Measurements from ENCODE around the gene ROS1. TPM values are rescaled to one million over a fixed set of nuclear protein-coding genes. Genes with fewer than 3 reads are reported as not detected.
"Not testable (repeated sequence)": the region's sequence is repeated elsewhere in the genome, so short reads cannot be mapped to it uniquely, and the experiment has no call there.

The ROS1 gene
- total RNA-seq, 1 donor from 2014 or later, result not detected

DNA sequence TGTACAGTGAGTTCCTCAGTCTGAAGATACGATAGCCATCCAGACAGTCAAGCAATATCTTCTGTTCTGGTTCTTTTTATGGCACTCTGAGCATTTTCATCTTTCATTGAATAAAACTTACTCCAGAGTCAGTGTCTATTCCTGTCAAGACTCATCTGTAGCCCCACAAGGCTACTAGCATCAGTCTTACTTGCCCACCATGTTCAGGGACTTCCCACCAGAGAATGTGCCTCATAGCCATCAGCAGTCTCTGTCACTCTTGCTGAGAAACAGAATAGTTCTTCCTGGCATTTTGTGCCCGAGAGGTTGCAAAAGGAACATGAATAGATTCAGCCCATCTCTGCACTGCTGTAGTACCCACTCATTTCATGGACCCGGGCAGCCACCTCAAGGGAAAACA, 44.0 kb upstream of the ROS1 start:
- DNase-seq (ENCODE audit: low spot score), result no peak
- Mint-ChIP-seq H3K4me1 (no peaks in the 10 kb centered on the region), H3K9me3 (no peaks in the 10 kb centered on the region), H3K4me3 (no peak overlapping the region), H3K27ac (no peak overlapping the region), H3K36me3 (no peaks in the 10 kb centered on the region), H3K27me3 (ENCODE audit: insufficient read depth, low read depth) (no peaks in the 10 kb centered on the region)
- no peak overlapping the region for H3K4me2 ChIP-seq
- H3F3A ChIP-seq (ENCODE audit: low read depth), result no peaks in the 10 kb centered on the region
- H3K9me3 ChIP-seq (ENCODE audit: low read depth), result no peaks in the 10 kb centered on the region
- H3K9ac ChIP-seq, result no peak overlapping the region
- no peaks in the 10 kb centered on the region for H3K36me3 ChIP-seq
- H2AFZ ChIP-seq (replicated peaks), result no peak overlapping the region
- no peaks in the 10 kb centered on the region for H4K20me1 ChIP-seq (ENCODE audit: low read depth)
- no peaks in the 10 kb centered on the region for H3K27me3 ChIP-seq
- no peaks in the 10 kb centered on the region for H3K4me1 ChIP-seq
- TF ChIP-seq EZH2 (IDR thresholded peaks at IDR 0.05) (no peak), EZH2phosphoT487 (IDR thresholded peaks at IDR 0.05) (no peak)
- no peaks in the 10 kb centered on the region for H3K79me2 ChIP-seq (ENCODE audit: low read depth)
- no peak overlapping the region for H3K27ac ChIP-seq
- no peak overlapping the region for H3K4me3 ChIP-seq

DNA sequence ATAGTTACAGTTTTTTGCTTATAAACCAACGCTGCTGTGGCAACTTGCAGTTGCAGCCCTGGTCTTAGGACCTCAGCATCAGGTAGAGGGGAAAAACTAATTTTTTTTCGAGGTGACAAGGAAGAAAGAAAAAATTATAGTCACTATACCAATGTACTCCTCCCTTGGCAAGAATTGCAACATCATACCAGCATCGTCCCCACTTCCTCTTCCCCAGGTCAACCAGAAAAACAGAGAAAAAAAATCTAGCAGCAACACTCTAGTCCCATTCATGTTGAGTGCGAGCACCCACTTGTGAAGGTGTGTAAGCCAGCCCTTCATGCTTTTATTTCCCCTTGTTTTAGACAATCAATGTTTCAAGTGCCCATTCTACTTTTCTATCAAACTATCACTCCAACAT, 43.6 kb upstream of the ROS1 start:
- no peak for DNase-seq (ENCODE audit: low spot score)
- Histone ChIP-seq H3K27me3 (no peaks in the 10 kb centered on the region), H3K4me3 (no peak overlapping the region), H4K20me1 (ENCODE audit: low read depth) (no peaks in the 10 kb centered on the region), H3K79me2 (ENCODE audit: low read depth) (no peaks in the 10 kb centered on the region), H3K9me3 (ENCODE audit: low read depth) (no peaks in the 10 kb centered on the region), H3F3A (ENCODE audit: low read depth) (no peaks in the 10 kb centered on the region), H2AFZ (replicated peaks) (no peak overlapping the region), H3K4me2 (no peak overlapping the region), H3K9ac (no peak overlapping the region), H3K4me1 (no peaks in the 10 kb centered on the region), H3K27ac (no peak overlapping the region), H3K36me3 (no peaks in the 10 kb centered on the region)
- Mint-ChIP-seq H3K27ac (no peak overlapping the region), H3K27me3 (ENCODE audit: insufficient read depth, low read depth) (no peaks in the 10 kb centered on the region), H3K4me1 (no peaks in the 10 kb centered on the region), H3K9me3 (no peaks in the 10 kb centered on the region), H3K4me3 (no peak overlapping the region), H3K36me3 (no peaks in the 10 kb centered on the region)
- no peak for TF ChIP-seq EZH2phosphoT487 (IDR thresholded peaks at IDR 0.05)
- TF ChIP-seq, protein P1, sequence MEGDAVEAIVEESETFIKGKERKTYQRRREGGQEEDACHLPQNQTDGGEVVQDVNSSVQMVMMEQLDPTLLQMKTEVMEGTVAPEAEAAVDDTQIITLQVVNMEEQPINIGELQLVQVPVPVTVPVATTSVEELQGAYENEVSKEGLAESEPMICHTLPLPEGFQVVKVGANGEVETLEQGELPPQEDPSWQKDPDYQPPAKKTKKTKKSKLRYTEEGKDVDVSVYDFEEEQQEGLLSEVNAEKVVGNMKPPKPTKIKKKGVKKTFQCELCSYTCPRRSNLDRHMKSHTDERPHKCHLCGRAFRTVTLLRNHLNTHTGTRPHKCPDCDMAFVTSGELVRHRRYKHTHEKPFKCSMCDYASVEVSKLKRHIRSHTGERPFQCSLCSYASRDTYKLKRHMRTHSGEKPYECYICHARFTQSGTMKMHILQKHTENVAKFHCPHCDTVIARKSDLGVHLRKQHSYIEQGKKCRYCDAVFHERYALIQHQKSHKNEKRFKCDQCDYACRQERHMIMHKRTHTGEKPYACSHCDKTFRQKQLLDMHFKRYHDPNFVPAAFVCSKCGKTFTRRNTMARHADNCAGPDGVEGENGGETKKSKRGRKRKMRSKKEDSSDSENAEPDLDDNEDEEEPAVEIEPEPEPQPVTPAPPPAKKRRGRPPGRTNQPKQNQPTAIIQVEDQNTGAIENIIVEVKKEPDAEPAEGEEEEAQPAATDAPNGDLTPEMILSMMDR (IDR thresholded peaks at IDR 0.05), result no peak
- TF ChIP-seq EZH2 (IDR thresholded peaks at IDR 0.05), result no peak

DNA sequence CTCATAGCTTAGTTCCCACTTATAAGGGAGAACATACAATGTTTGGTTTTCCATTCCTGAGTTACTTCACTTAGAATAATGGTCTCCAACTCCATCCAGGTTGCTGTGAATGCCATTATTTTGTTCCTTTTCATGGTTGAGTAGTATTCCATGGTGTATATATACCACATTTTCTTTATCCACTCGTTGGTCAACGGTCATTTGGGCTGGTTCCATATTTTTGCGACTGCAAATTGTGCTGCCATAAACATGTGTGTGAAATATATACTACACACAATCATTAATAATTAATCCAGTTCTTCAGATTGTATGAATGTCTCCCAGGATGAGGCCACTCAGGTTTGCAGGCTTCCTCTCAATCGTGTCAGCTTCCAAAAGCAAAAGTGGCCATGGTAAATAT, 42.8 kb upstream of the ROS1 start:
- H3K4me2 ChIP-seq; H3K36me3 Mint-ChIP-seq; H2AFZ ChIP-seq (replicated peaks); H3K27ac ChIP-seq; H4K20me1 ChIP-seq (ENCODE audit: low read depth); H3K4me3 Mint-ChIP-seq; H3K27me3 Mint-ChIP-seq (ENCODE audit: insufficient read depth, low read depth); H3K4me3 ChIP-seq; H3K9me3 Mint-ChIP-seq; DNase-seq (ENCODE audit: low spot score); H3K27me3 ChIP-seq; H3K36me3 ChIP-seq; H3K9ac ChIP-seq; H3K79me2 ChIP-seq (ENCODE audit: low read depth); H3K4me1 ChIP-seq; H3K27ac Mint-ChIP-seq; H3F3A ChIP-seq (ENCODE audit: low read depth); H3K9me3 ChIP-seq (ENCODE audit: low read depth); H3K4me1 Mint-ChIP-seq: not testable (repeated sequence)

DNA sequence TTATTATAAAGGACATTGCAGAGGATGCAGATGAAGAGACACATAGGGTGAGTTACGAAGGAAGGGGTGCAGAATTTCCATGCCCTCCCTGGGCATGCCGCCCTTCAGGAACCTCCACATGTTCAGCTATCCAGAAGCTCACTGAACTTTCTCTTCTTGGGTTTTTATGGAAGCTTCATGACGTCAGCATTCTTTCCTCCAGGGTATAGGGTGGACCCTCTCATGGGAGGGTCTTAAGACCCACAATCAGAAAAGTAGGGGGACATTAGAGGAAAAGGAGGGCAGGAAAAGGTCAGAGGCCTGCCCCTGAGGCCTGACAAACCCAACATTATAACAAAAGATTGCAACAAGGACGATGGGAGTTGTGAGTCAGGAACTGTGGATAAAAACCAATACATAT, 42.1 kb upstream of the ROS1 start:
- no peak overlapping the region for H2AFZ ChIP-seq (replicated peaks)
- Mint-ChIP-seq H3K27me3 (ENCODE audit: insufficient read depth, low read depth) (no peaks in the 10 kb centered on the region), H3K27ac (no peak overlapping the region), H3K36me3 (no peaks in the 10 kb centered on the region), H3K9me3 (no peaks in the 10 kb centered on the region), H3K4me3 (no peak overlapping the region), H3K4me1 (no peaks in the 10 kb centered on the region)
- no peaks in the 10 kb centered on the region for H3F3A ChIP-seq (ENCODE audit: low read depth)
- H4K20me1 ChIP-seq (ENCODE audit: low read depth), result no peaks in the 10 kb centered on the region
- no peak overlapping the region for H3K27ac ChIP-seq
- H3K9me3 ChIP-seq (ENCODE audit: low read depth), result no peaks in the 10 kb centered on the region
- no peak overlapping the region for H3K9ac ChIP-seq
- H3K4me3 ChIP-seq, result no peak overlapping the region
- DNase-seq (ENCODE audit: low spot score), result no peak
- H3K36me3 ChIP-seq, result no peaks in the 10 kb centered on the region
- no peaks in the 10 kb centered on the region for H3K4me1 ChIP-seq
- H3K27me3 ChIP-seq, result no peaks in the 10 kb centered on the region
- H3K79me2 ChIP-seq (ENCODE audit: low read depth), result no peaks in the 10 kb centered on the region
- no peak overlapping the region for H3K4me2 ChIP-seq
- TF ChIP-seq EZH2phosphoT487 (IDR thresholded peaks at IDR 0.05) (no peak), EZH2 (IDR thresholded peaks at IDR 0.05) (no peak)
- TF ChIP-seq, protein P1 (IDR thresholded peaks at IDR 0.05), result no peak

Data from neural progenitor cell (in vitro differentiated cells).